Measurements from ENCODE around the gene PPP1R1A. TPM values are rescaled to one million over a fixed set of nuclear protein-coding genes. Genes with fewer than 3 reads are reported as not detected.

PPP1R1A gene
- total RNA-seq, 4 donors from 2014 or later: 1.3 to 11.5 (median 5.2) TPM

- intact Hi-C loops (cut with DNase I; ENCODE audit: low total_unique reads): no loop called here
- TF ChIP-seq POLR2A (IDR thresholded peaks at IDR 0.05) (no peak), CTCF (IDR thresholded peaks at IDR 0.05) (no peak)
- no peak overlapping the region for H3K4me3 ChIP-seq (ENCODE audit: low read depth, poor library complexity, severe bottlenecking)
- WGBS, 2 donors: 73 to 75% methylated on average over 6 of the region's 6 CpGs
- DNase-seq (ENCODE audit: low spot score in 2 of 2): no peak
Observed at GRCh38 chr12:54562750-54563356, 25.6 kb downstream of the PPP1R1A start.

GRCh38 chr12:54561164-54561563 is 27.3 kb downstream of the PPP1R1A start:
- WGBS, 2 donors: 46 to 52% methylated on average over 2 to 3 of the region's 3 CpGs
- TF ChIP-seq POLR2A (IDR thresholded peaks at IDR 0.05) (no peak), CTCF (IDR thresholded peaks at IDR 0.05) (no peak)
- intact Hi-C loops (cut with DNase I; ENCODE audit: low total_unique reads): no loop called here
- no peak overlapping the region for H3K4me3 ChIP-seq (ENCODE audit: low read depth, poor library complexity, severe bottlenecking)
- peak in 1 of 2 donors; percentile 29 for DNase-seq (ENCODE audit: low spot score in 2 of 2)

GRCh38 chr12:54560374-54560858 is 28.0 kb downstream of the PPP1R1A start:
- WGBS, 2 donors: 5 to 8% methylated on average over 14 of the region's 14 CpGs
- H3K4me3 ChIP-seq (ENCODE audit: low read depth, poor library complexity, severe bottlenecking): no peak overlapping the region
- peak; percentile 93 to 97 for DNase-seq (ENCODE audit: low spot score in 2 of 2)
- no peak for TF ChIP-seq POLR2A (IDR thresholded peaks at IDR 0.05)
- no peak for TF ChIP-seq CTCF (IDR thresholded peaks at IDR 0.05)
- intact Hi-C loops (cut with DNase I; ENCODE audit: low total_unique reads): no loop called here

GRCh38 chr12:54558759-54559158 is 29.7 kb downstream of the PPP1R1A start:
- WGBS, 2 donors: 91 to 92% methylated on average over 1 of the region's 1 CpG
- no peak for DNase-seq (ENCODE audit: low spot score in 2 of 2)
- intact Hi-C loops (cut with DNase I; ENCODE audit: low total_unique reads): no loop called here
- no peak overlapping the region for H3K4me3 ChIP-seq (ENCODE audit: low read depth, poor library complexity, severe bottlenecking)
- TF ChIP-seq CTCF (IDR thresholded peaks at IDR 0.05) (no peak), POLR2A (IDR thresholded peaks at IDR 0.05) (no peak)

GRCh38 chr12:54558311-54558710 is 30.1 kb downstream of the PPP1R1A start:
- no peak for DNase-seq (ENCODE audit: low spot score in 2 of 2)
- TF ChIP-seq CTCF (IDR thresholded peaks at IDR 0.05): no peak
- no peak for TF ChIP-seq POLR2A (IDR thresholded peaks at IDR 0.05)
- 85 to 87% methylated on average over 5 of the region's 5 CpGs for WGBS, 2 donors
- intact Hi-C loops (cut with DNase I; ENCODE audit: low total_unique reads): no loop called here
- H3K4me3 ChIP-seq (ENCODE audit: low read depth, poor library complexity, severe bottlenecking): no peak overlapping the region
